Measurements from ENCODE around the gene POU2AF1.

GRCh38 chr11:111325259-111325658 is 53.8 kb downstream of the POU2AF1 start:
- TF ChIP-seq CTCF (IDR thresholded peaks at IDR 0.05; ENCODE audit: low read depth, low read length, missing input control) (no peak), ATF3 (IDR thresholded peaks at IDR 0.05) (no peak), RAD21 (IDR thresholded peaks at IDR 0.05) (no peak), RXRA (IDR thresholded peaks at IDR 0.05) (no peak)

Measured in liver (tissue), 3 donors.